ENCODE data around the gene METAP1. TPM values are rescaled to one million over a fixed set of nuclear protein-coding genes. Genes with fewer than 3 reads are reported as not detected.
A peak's percentile ranks its signal among the peaks of the same experiment; 100 is the strongest.

The METAP1 gene
- total RNA-seq, 1 experiment from 2014 or later, result 63.5 TPM

DNA sequence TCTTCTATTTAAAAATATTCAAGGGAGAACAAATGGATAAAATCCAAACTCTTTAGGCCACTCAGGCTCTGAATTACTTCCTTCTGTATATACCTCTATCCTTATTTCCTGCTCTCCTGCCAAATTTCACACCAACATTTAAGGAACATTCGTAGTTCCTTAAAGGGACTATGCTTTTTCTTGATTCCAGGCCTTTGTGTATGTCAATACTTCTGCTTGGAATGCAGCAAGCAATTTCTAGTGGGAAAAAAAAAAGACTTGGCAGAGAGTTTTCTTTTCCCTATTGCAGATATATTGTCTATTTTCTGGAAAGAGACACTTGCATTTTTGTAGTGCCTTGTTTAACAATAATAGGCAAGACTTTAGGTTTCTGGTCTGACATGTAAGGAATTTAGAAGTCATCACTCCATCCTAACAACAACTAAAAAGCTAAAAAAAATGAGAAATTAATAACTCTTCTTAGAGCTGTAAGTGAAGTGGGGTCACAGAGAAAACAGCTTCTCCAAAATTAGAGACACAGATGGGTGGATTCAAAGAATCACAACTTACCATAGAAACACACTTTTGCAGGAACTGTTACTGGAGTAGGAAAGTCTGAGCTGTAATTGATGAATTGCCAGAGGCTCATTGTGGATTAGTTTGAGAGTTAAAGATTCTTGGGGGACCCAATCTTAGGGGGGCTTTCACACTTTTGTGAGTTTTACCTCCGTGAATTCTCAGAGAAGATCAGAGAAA lies 95.1 kb downstream of the METAP1 start:
- Histone ChIP-seq H3K14ac (ENCODE audit: insufficient read depth, low read length) (no peak overlapping the region), H3K9me3 (ENCODE audit: control insufficient read depth, low read depth, low read length) (no peaks in the 10 kb centered on the region), H3K27me3 (ENCODE audit: insufficient read depth, low read length) (no peaks in the 10 kb centered on the region), H3K9ac (ENCODE audit: extremely low read depth, insufficient read length, low read length) (no peak overlapping the region), H3K27ac (ENCODE audit: insufficient read length, low read depth, low read length) (no peak overlapping the region), H4K20me1 (ENCODE audit: control insufficient read depth, insufficient read depth, insufficient read length) (no peaks in the 10 kb centered on the region), H3K4me1 (ENCODE audit: insufficient read depth, low read length) (no peaks in the 10 kb centered on the region), H3K23ac (ENCODE audit: insufficient read length, low read depth, low read length) (no peak overlapping the region), H2BK15ac (ENCODE audit: low read depth, low read length) (no peak overlapping the region), H4K8ac (replicated peaks; ENCODE audit: insufficient read length, low read depth, low read length) (no peak overlapping the region), H3K56ac (ENCODE audit: insufficient read length, low read depth, low read length) (no peak overlapping the region), H4K5ac (ENCODE audit: insufficient read length, low read depth, low read length) (no peak overlapping the region), H3K18ac (ENCODE audit: insufficient read length, low read depth, low read length) (no peak overlapping the region), H2BK20ac (ENCODE audit: low read depth, low read length, poor library complexity, severe bottlenecking) (no peak overlapping the region), H2AFZ (ENCODE audit: low read length) (no peak overlapping the region), H2AK5ac (ENCODE audit: insufficient read length, low read length) (no peak overlapping the region), H3K79me2 (ENCODE audit: insufficient read depth, low read length) (peaks cover 9% of the 10 kb centered on the region), H2BK120ac (ENCODE audit: low read depth, low read length, poor library complexity, severe bottlenecking) (no peak overlapping the region), H2BK12ac (ENCODE audit: insufficient read length, low read depth, low read length) (no peak overlapping the region), H3K23me2 (ENCODE audit: insufficient read length, low read depth, low read length, poor library complexity, severe bottlenecking) (peaks cover 8% of the 10 kb centered on the region), H3K4me2 (ENCODE audit: insufficient read depth, insufficient read length, low read length) (peak overlapping the region; percentile 96), H3T11ph (ENCODE audit: low read length) (no peak overlapping the region), H4K91ac (ENCODE audit: insufficient read length, low read depth, low read length) (no peak overlapping the region), H2BK5ac (ENCODE audit: insufficient read length, low read length) (no peak overlapping the region), H3K79me1 (ENCODE audit: insufficient read depth, low read depth, low read length, poor library complexity, severe bottlenecking) (no peaks in the 10 kb centered on the region), H3K4ac (ENCODE audit: low read depth, low read length) (no peak overlapping the region)
- WGBS (ENCODE audit: extremely low coverage, insufficient read length, low lambda C conversion rate), result no CpG with 5 or more reads among the region's 2 CpGs
- no peak for DNase-seq
- Mint-ChIP-seq H3K27me3 (ENCODE audit: low read depth) (no peaks in the 10 kb centered on the region), H3K4me3 (peak overlapping the region; percentile 31 to 62; a peak in 4 of 5 replicates), H3K4me1 (peaks cover 29 to 30% of the 10 kb centered on the region in 2 experiments), H3K9me3 (no peaks in the 10 kb centered on the region; a peak in 3 of 5 replicates), H3K36me3 (ENCODE audit: insufficient read depth in 1 of 3, low read depth in 3 of 3) (peaks cover 0 to 17% (median 6%) of the 10 kb centered on the region in 3 experiments), H3K27ac (peak overlapping the region in 1 of 3 experiments; percentile 11; a peak in 1 of 7 replicates)
- TF ChIP-seq, protein P1, sequence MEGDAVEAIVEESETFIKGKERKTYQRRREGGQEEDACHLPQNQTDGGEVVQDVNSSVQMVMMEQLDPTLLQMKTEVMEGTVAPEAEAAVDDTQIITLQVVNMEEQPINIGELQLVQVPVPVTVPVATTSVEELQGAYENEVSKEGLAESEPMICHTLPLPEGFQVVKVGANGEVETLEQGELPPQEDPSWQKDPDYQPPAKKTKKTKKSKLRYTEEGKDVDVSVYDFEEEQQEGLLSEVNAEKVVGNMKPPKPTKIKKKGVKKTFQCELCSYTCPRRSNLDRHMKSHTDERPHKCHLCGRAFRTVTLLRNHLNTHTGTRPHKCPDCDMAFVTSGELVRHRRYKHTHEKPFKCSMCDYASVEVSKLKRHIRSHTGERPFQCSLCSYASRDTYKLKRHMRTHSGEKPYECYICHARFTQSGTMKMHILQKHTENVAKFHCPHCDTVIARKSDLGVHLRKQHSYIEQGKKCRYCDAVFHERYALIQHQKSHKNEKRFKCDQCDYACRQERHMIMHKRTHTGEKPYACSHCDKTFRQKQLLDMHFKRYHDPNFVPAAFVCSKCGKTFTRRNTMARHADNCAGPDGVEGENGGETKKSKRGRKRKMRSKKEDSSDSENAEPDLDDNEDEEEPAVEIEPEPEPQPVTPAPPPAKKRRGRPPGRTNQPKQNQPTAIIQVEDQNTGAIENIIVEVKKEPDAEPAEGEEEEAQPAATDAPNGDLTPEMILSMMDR (conservative IDR thresholded peaks at IDR 0.05), result no peak
